ENCODE measurements around the gene CEACAM18. TPM values are rescaled to one million over a fixed set of nuclear protein-coding genes. Genes with fewer than 3 reads are reported as not detected.

Gene CEACAM18
- total RNA-seq, 2 experiments from 2014 or later = not detected

DNA sequence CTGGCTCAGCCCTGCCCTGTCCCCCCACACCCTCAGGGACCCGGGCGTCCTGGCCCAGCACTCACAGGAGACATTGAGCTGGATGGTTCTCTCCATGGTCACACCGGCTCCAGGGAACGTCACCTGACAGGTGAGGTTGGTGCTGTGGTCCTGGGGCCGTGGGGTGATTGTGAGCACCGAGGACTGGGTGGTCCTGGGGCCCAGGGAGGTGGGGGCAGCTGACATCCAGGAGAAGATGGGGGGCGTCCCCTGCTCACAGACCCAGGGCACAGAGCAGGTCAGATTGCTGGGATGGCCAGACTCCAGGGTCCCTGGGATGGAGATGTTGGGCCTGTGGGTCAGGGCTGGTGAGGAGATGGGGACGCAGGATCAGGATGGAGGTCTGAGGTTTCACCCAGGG, 52.3 kb downstream of the CEACAM18 start:
- Mint-ChIP-seq H3K27me3 (peaks cover 49% of the 10 kb centered on the region), H3K9me3 (no peaks in the 10 kb centered on the region), H3K36me3 (ENCODE audit: low read depth) (peaks cover 1% of the 10 kb centered on the region), H3K4me1 (peaks cover 7% of the 10 kb centered on the region), H3K4me3 (no peak overlapping the region), H3K27ac (no peak overlapping the region)
- no peak for DNase-seq
- POLR2A ChIA-PET = no interaction called here
- CTCF ChIA-PET = interaction anchor here (1.1 to 2.2 kb wide), 2 partner anchors 11 to 15 kb away, joined by 3 to 9 read pairs; no protein-coding TSS in a partner anchor

DNA sequence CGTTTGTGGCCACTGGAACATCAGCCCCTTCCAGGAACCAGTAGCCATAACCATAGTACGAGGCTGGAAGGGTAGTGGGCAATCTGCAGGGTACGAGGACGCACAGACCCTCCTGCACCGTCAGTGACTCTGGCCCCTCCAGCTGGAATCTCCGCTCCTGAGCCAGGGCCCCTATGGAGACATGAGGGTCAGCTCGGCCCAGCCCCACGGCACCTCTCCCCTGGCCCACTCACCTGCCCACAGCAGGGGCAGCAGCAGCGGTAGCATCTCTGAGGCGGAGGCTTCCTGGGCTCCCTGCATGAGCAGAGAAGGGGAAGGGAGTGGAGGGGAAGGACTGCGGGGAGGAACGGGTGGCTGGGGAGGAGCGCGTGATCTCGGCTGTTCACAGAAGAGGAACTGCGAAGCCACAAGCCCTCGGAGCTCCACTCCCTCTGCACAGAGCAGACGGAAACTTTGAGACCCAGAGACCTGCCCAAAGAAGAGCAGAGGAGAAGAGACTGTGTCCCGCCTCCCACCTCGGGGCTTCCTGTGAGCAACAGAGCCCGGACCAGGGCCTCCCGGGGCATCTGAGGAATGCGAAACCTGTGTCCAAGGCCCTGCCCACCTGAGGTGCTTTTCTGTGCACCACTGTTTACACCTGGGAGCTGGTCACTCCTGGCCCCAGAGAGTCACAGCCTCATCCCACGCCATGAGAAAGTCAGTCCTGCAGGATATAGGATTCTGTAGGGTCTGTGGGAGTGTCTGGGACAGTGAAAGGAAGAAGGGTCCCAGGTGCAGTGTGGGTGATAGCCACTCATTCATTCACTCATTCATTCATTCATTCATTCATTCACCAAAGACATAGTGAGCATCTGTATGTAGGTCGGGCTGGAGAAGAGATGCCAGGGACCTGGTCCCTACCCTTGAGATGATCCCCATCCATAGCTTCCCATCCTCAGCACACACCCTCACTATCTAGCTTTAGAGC, 53.3 kb downstream of the CEACAM18 start, which contains the start of gene SIGLEC6:
Gene SIGLEC6, minus strand, starts transcription at position 322 of the 967 bp plus-strand sequence. Its CDS starts 22 bp downstream, at position 300.
- CTCF ChIA-PET = interaction anchor here (2.2 kb wide), 1 partner anchor 16 kb away, joined by 9 read pairs; no protein-coding TSS in a partner anchor
- Mint-ChIP-seq H3K4me3 (no peak within 1 kb of the TSS), H3K4me1 (peaks cover 7% of the 10 kb centered on the region), H3K9me3 (no peaks in the 10 kb centered on the region), H3K27ac (no peak within 1 kb of the TSS), H3K27me3 (peaks cover 52% of the 10 kb centered on the region), H3K36me3 (ENCODE audit: low read depth) (peaks cover 1% of the 10 kb centered on the region)
- peak; percentile 39 for DNase-seq
- POLR2A ChIA-PET = no interaction called here

GRCh38 chr19:51535535-51535934, 57.2 kb downstream of the CEACAM18 start:
- Mint-ChIP-seq H3K36me3 (ENCODE audit: low read depth) (peaks cover 1% of the 10 kb centered on the region), H3K9me3 (no peaks in the 10 kb centered on the region), H3K4me3 (no peak overlapping the region), H3K27ac (no peak overlapping the region), H3K27me3 (peaks cover 54% of the 10 kb centered on the region), H3K4me1 (peaks cover 7% of the 10 kb centered on the region)
- ChIA-PET POLR2A (no interaction called here), CTCF (interaction anchor here (1.1 kb wide), 1 partner anchor 11 kb away, joined by 3 read pairs; no protein-coding TSS in a partner anchor)
- no peak for DNase-seq

- Mint-ChIP-seq H3K36me3 (ENCODE audit: low read depth) (no peaks in the 10 kb centered on the region), H3K4me1 (no peaks in the 10 kb centered on the region), H3K27ac (no peak overlapping the region), H3K27me3 (peaks cover 35% of the 10 kb centered on the region), H3K4me3 (no peak overlapping the region), H3K9me3 (no peaks in the 10 kb centered on the region)
- DNase-seq = no peak
- POLR2A ChIA-PET = no interaction called here
- CTCF ChIA-PET = no interaction called here
These were observed 61.6 kb downstream of the CEACAM18 start for GRCh38 chr19:51539821-51540366.

Other genes starting within 250 kb of the CEACAM18 start
- not detected for gene SIGLECL1, start 227.5 kb upstream of the CEACAM18 start, total RNA-seq
- not detected for gene IGLON5, start 166.9 kb upstream of the CEACAM18 start, total RNA-seq
- 1 to 10 TPM in 1 of 2 experiments, under 1 TPM in 1; 0.99 to 1.2 TPM for gene VSIG10L, start 136.4 kb upstream of the CEACAM18 start, total RNA-seq
- gene ETFB, start 112.2 kb upstream of the CEACAM18 start, total RNA-seq = 100 to 1,000 TPM; 108 to 132 TPM
- 1 to 10 TPM; 3.1 to 3.3 TPM for gene CLDND2, start 109.5 kb upstream of the CEACAM18 start, total RNA-seq
- gene NKG7, start 105.9 kb upstream of the CEACAM18 start, total RNA-seq = 10 to 100 TPM; 67.2 to 71.7 TPM
- gene LIM2, start 90.6 kb upstream of the CEACAM18 start, total RNA-seq = not detected
- not detected for gene C19orf84, start 87.9 kb upstream of the CEACAM18 start, total RNA-seq
- under 1 TPM; 0.72 to 0.98 TPM for gene SIGLEC10, start 60.9 kb upstream of the CEACAM18 start, total RNA-seq
- gene SIGLEC8, start 20.1 kb upstream of the CEACAM18 start, total RNA-seq = not detected
- gene SIGLEC12, start 23.3 kb downstream of the CEACAM18 start, total RNA-seq = 1 to 10 TPM; 1.0 to 1.1 TPM
- gene SIGLEC6, start 53.1 kb downstream of the CEACAM18 start, total RNA-seq = under 1 TPM; 0.29 to 0.69 TPM
- 1 to 10 TPM; 7.3 to 7.4 TPM for gene ZNF175, start 92.7 kb downstream of the CEACAM18 start, total RNA-seq
- not detected for gene SIGLEC5, start 151.9 kb downstream of the CEACAM18 start, total RNA-seq
- gene SIGLEC14, start 168.3 kb downstream of the CEACAM18 start, total RNA-seq = not detected
- gene SPACA6, start 214.8 kb downstream of the CEACAM18 start, total RNA-seq = 1 to 10 TPM; 3.1 to 3.9 TPM
- not detected for gene HAS1, start 245.5 kb downstream of the CEACAM18 start, total RNA-seq

Data from activated CD4-positive, alpha-beta T cell treated with anti-CD3 and anti-CD28 coated beads, Interleukin-2, amount 10 ng/mL, durations not matched to agents 7 days and 5 days (primary cell).